Measurements from ENCODE around the gene CNTD1.

CNTD1 gene

GRCh38 chr17:42779304-42779935, 19.2 kb upstream of the CNTD1 start:
- no peak for DNase-seq (ENCODE audit: low read depth)

DNA sequence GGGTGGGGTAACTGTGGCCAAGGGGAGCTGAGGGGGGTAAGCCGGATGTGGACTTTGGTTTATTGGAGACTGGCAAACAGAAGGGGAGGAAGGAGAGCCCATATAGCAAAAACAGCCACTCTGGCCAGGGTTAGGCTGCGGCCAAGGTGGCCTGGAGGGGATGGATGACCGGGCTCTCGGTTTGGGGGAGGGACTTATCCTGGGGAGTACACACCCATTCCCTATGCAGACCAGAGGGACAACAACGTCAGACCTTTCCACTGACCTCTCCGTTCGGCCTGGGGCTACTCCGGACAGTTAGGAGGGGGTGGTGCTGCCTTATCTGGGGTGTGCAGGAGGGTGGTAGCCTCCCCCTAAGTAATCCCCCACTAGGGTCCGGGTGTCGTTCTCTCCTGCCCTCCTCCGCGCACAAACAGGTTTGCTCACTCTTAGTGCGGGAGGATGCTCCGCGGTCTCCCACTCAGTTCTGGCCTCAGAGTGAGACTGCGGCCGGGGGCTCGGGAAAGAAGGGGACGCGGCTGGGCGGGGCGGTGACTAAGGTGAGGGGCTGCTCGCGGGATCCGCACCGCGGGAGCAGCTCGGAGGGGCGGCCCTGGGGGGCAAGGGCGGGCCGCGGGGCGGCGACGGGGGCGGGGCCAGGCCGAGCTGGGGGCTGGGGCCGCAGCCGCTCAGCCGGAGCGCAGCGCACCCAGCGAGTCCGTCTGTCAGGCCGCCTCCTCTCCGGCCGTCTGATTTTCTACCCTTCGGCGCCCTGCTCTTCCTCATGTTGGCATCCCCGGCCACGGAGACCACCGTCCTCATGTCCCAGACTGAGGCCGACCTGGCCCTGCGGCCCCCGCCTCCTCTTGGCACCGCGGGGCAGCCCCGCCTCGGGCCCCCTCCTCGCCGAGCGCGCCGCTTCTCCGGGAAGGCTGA, 18.5 kb upstream of the CNTD1 start, which contains the start of gene WNK4:
Gene WNK4 (plus strand): TSS at position 675 of the 915 bp plus-strand sequence. CDS start 89 bp downstream, at position 764.
- no peak for DNase-seq (ENCODE audit: low read depth)

DNA sequence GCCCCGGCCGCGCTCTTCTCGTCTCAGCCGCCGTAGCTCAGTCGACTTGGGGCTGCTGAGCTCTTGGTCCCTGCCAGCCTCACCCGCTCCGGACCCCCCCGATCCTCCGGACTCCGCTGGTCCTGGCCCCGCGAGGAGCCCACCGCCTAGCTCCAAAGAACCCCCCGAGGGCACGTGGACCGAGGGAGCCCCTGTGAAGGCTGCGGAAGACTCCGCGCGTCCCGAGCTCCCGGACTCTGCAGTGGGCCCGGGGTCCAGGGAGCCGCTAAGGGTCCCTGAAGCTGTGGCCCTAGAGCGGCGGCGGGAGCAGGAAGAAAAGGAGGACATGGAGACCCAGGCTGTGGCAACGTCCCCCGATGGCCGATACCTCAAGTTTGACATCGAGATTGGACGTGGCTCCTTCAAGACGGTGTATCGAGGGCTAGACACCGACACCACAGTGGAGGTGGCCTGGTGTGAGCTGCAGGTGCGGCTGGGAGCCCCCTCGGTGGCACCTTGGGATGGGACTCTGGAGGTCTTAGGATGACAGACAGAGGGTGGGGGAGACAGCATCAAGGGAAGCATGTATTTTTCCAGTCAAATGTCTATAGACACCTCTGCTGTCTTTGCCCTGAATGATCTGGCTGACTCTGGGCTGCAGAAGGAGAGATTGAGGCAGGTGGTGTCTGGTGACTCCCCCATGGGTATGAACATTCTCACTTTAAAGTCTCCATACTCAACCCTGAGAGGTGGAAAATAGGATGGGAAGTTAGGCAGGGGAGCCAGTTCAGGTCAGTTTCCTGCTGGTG, 17.6 kb upstream of the CNTD1 start:
- DNase-seq (ENCODE audit: low read depth) = no peak

GRCh38 chr17:42781639-42782165, 17.0 kb upstream of the CNTD1 start:
- no peak for DNase-seq (ENCODE audit: low read depth)

- DNase-seq (ENCODE audit: low read depth) = no peak
These were observed 16.2 kb upstream of the CNTD1 start for GRCh38 chr17:42782166-42783061.

DNA sequence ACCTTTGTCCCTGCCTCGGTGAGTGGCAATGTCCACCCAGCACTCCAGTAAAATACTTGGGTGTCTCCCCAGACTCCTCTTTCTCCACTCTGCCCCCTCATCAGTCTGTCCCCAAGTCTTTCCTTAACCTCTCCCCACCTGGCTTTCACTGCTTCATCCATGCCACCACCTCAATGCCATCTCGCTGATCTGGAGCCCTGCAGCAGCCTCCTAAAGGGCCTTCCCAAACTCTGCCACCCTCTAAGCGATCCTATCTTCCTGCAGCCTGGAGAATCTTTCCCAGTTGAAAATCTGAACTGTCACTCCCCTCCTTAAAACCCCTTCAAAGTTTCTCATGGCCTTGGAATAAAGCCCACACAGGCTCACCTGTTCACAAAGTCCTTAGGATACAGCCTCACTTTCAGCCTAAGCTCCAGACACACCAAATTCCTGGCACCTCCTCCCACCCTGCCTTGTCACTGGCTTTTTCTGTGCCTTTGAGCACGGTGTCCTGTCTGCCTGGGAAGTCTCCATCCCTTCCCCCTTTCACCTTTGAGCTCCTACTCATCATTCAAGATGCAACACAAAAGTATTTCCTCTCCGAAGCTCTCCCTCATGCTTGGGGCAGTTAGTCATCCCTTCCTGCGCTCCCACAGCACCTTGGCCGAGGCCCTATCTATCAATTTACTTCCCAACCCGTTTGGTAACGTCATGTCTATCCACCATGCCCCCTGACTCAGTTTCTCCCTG, 15.4 kb upstream of the CNTD1 start:
- no peak for DNase-seq (ENCODE audit: low read depth)

- DNase-seq (ENCODE audit: low read depth) = no peak
These were observed 14.9 kb upstream of the CNTD1 start for GRCh38 chr17:42783791-42784138.

GRCh38 chr17:42784409-42784808, 14.3 kb upstream of the CNTD1 start:
- DNase-seq (ENCODE audit: low read depth) = no peak

DNA sequence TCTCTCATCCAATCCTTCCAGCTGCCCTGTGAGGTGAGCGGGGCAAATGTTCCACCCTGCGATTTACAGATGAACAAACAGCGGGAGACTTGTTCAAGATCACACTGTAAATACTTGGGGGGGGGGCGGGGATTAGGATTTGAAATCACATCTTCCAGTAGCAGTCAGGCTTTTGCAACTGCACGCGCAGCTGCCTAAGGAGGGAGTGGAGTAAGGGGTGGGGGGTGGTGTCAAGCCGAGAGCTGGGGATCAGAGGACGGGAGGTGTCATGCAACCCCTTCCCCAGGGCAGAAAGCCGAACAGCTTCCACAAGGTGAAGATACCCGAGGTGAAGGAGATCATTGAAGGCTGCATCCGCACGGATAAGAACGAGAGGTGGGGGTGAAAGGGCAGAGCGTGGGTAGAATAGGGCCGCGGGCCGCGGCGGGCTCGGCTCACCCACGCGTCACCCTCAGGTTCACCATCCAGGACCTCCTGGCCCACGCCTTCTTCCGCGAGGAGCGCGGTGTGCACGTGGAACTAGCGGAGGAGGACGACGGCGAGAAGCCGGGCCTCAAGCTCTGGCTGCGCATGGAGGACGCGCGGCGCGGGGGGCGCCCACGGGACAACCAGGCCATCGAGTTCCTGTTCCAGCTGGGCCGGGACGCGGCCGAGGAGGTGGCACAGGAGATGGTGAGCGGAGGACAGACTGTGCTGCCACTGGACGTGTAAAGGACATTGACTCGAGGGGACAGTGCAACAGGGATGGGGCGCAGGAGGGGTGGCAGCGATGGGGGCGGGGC, 13.7 kb upstream of the CNTD1 start:
- no peak for DNase-seq (ENCODE audit: low read depth)

- DNase-seq (ENCODE audit: low read depth) = no peak
These were observed 11.4 kb upstream of the CNTD1 start for GRCh38 chr17:42787266-42787665.

GRCh38 chr17:42791948-42792347, 6.7 kb upstream of the CNTD1 start:
- no peak for DNase-seq (ENCODE audit: low read depth)

GRCh38 chr17:42792545-42792944, 6.1 kb upstream of the CNTD1 start:
- no peak for DNase-seq (ENCODE audit: low read depth)

DNA sequence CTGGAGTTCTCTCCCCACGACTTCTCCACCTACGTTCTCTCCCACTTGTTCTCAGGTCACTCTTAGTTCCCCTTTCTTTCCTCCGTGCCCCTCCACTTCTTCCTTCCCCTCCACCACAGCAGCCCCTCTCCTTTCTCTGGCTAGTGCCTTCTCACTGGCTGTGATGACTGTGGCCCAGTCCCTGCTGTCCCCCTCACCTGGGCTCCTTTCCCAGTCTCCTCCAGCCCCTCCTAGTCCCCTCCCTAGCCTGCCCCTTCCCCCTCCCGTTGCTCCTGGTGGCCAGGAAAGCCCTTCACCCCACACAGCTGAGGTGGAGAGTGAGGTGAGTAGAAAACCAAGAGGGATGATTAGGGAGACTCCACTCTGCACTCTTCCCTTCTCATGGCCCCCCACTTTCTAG, 3.6 kb upstream of the CNTD1 start:
- no peak for DNase-seq (ENCODE audit: low read depth)

- DNase-seq (ENCODE audit: low read depth) = no peak
These were observed 3.2 kb upstream of the CNTD1 start for GRCh38 chr17:42795465-42795864.

DNA sequence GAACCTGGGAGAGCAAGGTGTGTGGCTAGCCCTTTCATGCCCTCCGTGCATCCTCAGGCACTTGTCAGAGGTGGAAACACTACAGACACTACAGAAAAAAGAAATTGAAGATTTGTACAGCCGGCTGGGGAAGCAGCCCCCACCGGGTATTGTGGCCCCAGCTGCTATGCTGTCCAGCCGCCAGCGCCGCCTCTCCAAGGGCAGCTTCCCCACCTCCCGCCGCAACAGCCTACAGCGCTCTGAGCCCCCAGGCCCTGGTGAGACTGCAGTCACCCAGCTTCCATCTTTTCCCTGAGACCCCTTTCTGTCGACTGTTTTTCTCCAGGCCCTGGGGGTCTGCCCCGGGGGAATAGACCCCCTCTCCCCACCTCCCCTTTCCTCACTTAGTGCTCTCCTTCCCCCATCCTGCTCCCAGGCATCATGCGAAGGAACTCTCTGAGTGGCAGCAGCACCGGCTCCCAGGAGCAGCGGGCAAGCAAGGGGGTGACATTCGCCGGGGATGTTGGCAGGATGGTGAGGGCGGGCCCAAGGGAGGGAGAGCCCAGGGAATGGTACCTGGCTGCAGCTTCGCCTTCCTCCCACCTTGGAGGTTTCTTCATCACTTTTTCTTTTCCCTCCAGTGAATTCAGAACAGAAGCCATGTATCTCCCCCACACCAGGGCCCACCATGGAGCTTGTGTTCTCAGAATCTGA, 2.4 kb upstream of the CNTD1 start:
- no peak for DNase-seq (ENCODE audit: low read depth)

GRCh38 chr17:42797067-42798007, 1.3 kb upstream of the CNTD1 start:
- no peak for DNase-seq (ENCODE audit: low read depth)

- DNase-seq (ENCODE audit: low read depth) = no peak
These were observed 664 bp upstream of the CNTD1 start for GRCh38 chr17:42798011-42798382.

Measured in stimulated activated CD8-positive, alpha-beta memory T cell treated with anti-CD3 and anti-CD28 coated beads, Interleukin-15, amount 100 ng/mL, for 1 hour (primary cell).